ENCODE data around the gene MPPED2.

- TF ChIP-seq, protein P1, sequence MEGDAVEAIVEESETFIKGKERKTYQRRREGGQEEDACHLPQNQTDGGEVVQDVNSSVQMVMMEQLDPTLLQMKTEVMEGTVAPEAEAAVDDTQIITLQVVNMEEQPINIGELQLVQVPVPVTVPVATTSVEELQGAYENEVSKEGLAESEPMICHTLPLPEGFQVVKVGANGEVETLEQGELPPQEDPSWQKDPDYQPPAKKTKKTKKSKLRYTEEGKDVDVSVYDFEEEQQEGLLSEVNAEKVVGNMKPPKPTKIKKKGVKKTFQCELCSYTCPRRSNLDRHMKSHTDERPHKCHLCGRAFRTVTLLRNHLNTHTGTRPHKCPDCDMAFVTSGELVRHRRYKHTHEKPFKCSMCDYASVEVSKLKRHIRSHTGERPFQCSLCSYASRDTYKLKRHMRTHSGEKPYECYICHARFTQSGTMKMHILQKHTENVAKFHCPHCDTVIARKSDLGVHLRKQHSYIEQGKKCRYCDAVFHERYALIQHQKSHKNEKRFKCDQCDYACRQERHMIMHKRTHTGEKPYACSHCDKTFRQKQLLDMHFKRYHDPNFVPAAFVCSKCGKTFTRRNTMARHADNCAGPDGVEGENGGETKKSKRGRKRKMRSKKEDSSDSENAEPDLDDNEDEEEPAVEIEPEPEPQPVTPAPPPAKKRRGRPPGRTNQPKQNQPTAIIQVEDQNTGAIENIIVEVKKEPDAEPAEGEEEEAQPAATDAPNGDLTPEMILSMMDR (IDR thresholded peaks at IDR 0.05) = no peak
- TF ChIP-seq POLR2A (IDR thresholded peaks at IDR 0.05) (no peak), POLR2AphosphoS5 (IDR thresholded peaks at IDR 0.05) (no peak)
Observed at GRCh38 chr11:30381879-30382278, 204.3 kb downstream of the MPPED2 start.
